H4 (cell line): ENCODE measurements around the gene ZNF440. TPM values are rescaled to one million over a fixed set of nuclear protein-coding genes. Genes with fewer than 3 reads are reported as not detected.

ENCODE experiments used
- DNase-seq: peaks from one replicate; pipeline ENCODE4 v3.0.0-alpha.2; 2015; ENCODE audit warnings: low spot score
- total RNA-seq: library from RNA; depleted of rRNA; stranded (reverse); fragments of >200 nt; shearing (Covaris generic); gene quantifications from 2 replicates; pipeline ENCODE4 v1.2.3, GENCODE V29; 2014; rRNA removed

ZNF440 gene
- total RNA-seq, 1 experiment from 2014 or later = 6.2 TPM

- DNase-seq = no peak
Observed at GRCh38 chr19:11882606-11883005, 68.5 kb downstream of the ZNF440 start.

Other genes starting within 250 kb of the ZNF440 start
- gene ACP5, start 236.6 kb upstream of the ZNF440 start, total RNA-seq = 8.2 and 10.4 TPM in 2 replicates
- 13.0 and 18.8 TPM in 2 replicates for gene ZNF627, start 216.8 kb upstream of the ZNF440 start, total RNA-seq
- 4.0 and 7.3 TPM in 2 replicates for gene ZNF823, start 75.3 kb upstream of the ZNF440 start, total RNA-seq
- gene ZNF441, start 47.3 kb upstream of the ZNF440 start, total RNA-seq = 1.5 and 3.3 TPM in 2 replicates
- gene ZNF491, start 15.8 kb upstream of the ZNF440 start, total RNA-seq = not detected in 2 replicates
- gene ZNF439, start 34.5 kb downstream of the ZNF440 start, total RNA-seq = 0.47 and 0.56 TPM in 2 replicates
- gene ZNF69, start 73.5 kb downstream of the ZNF440 start, total RNA-seq = 4.1 and 5.0 TPM in 2 replicates
- gene ZNF700, start 110.8 kb downstream of the ZNF440 start, total RNA-seq = 6.3 and 9.2 TPM in 2 replicates
- gene ZNF763, start 150.8 kb downstream of the ZNF440 start, total RNA-seq = 0.02 TPM in 1 of 2 replicates, not detected in the other
- gene ZNF433, start 221.4 kb downstream of the ZNF440 start, total RNA-seq = 2.2 and 4.7 TPM in 2 replicates
- gene ZNF878, start 238.7 kb downstream of the ZNF440 start, total RNA-seq = 0.79 and 1.5 TPM in 2 replicates